HL-60 (cell line): ENCODE measurements around the gene SRSF4.

Experiments
- CTCF ChIP-seq: IDR thresholded peaks from one replicate; pipeline ENCODE4 v1.5.1; 2011; ENCODE audit warnings: low read length, control low read depth, inconsistent platforms; ENCODE audit not compliant: insufficient read depth
- TF ChIP-seq, protein P1 (sequence below): IDR thresholded peaks from 2 replicates; pipeline ENCODE4 v1.6.1; 2012; ENCODE audit warnings: low read depth; ENCODE audit not compliant: insufficient replicate concordance

- no peak for TF ChIP-seq CTCF
- TF ChIP-seq, protein P1, sequence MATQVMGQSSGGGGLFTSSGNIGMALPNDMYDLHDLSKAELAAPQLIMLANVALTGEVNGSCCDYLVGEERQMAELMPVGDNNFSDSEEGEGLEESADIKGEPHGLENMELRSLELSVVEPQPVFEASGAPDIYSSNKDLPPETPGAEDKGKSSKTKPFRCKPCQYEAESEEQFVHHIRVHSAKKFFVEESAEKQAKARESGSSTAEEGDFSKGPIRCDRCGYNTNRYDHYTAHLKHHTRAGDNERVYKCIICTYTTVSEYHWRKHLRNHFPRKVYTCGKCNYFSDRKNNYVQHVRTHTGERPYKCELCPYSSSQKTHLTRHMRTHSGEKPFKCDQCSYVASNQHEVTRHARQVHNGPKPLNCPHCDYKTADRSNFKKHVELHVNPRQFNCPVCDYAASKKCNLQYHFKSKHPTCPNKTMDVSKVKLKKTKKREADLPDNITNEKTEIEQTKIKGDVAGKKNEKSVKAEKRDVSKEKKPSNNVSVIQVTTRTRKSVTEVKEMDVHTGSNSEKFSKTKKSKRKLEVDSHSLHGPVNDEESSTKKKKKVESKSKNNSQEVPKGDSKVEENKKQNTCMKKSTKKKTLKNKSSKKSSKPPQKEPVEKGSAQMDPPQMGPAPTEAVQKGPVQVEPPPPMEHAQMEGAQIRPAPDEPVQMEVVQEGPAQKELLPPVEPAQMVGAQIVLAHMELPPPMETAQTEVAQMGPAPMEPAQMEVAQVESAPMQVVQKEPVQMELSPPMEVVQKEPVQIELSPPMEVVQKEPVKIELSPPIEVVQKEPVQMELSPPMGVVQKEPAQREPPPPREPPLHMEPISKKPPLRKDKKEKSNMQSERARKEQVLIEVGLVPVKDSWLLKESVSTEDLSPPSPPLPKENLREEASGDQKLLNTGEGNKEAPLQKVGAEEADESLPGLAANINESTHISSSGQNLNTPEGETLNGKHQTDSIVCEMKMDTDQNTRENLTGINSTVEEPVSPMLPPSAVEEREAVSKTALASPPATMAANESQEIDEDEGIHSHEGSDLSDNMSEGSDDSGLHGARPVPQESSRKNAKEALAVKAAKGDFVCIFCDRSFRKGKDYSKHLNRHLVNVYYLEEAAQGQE: no peak
These were observed 14.2 kb upstream of the SRSF4 start for GRCh38 chr1:29195881-29196291.
